ENCODE results near the gene IQGAP1. TPM values are rescaled to one million over a fixed set of nuclear protein-coding genes. Genes with fewer than 3 reads are reported as not detected.

Gene IQGAP1
- total and polyA plus RNA-seq, 9 of the 15 experiments (the other 6 are each of a cell fraction or from before 2014, with no cell fraction given): 37.6 to 143 (median 77.7) TPM

- no peak overlapping the region for H2AFZ ChIP-seq (ENCODE audit: low read depth, low read length)
- no TSS peak for BruUV-seq (replicated peaks)
- no peaks in the 10 kb centered on the region for H3K9me1 ChIP-seq (ENCODE audit: control insufficient read depth, insufficient read depth, low read length)
- no peak overlapping the region for H3K9ac ChIP-seq (ENCODE audit: insufficient read depth in 1 of 2, low read depth in 2 of 2, low read length in 2 of 2)
- no peak overlapping the region for H3K4me2 ChIP-seq (ENCODE audit: insufficient read depth, low read length)
- peaks cover 0 to 8% of the 10 kb centered on the region in 2 experiments; a peak in 3 of 5 replicates for H3K4me1 ChIP-seq (replicated peaks in 1 of 2; ENCODE audit: control insufficient read depth in 2 of 2, insufficient read depth in 2 of 2, low read length in 2 of 2)
- no peaks in the 10 kb centered on the region for H3K36me3 ChIP-seq (ENCODE audit: control insufficient read depth, insufficient read depth, low read length)
- intact Hi-C loops (cut with micrococcal nuclease): no loop called here
- H3K9me3 ChIP-seq (replicated peaks; ENCODE audit: control insufficient read depth, insufficient read depth, low read depth, low read length): no peaks in the 10 kb centered on the region
- ChIA-PET CTCF (ENCODE audit: low intra/inter-chr PET ratio) (no interaction called here), POLR2A (interaction anchor here (0.6 kb wide), 1 partner anchor 115 kb away, joined by 3 read pairs; no protein-coding TSS in a partner anchor)
- no peak for DNase-seq (ENCODE audit: extremely low read depth in 1 of 4, low spot score in 3 of 4)
- no peak for FAIRE-seq
- ATAC-seq: no peak
- H3K27me3 ChIP-seq (ENCODE audit: control insufficient read depth in 2 of 2, insufficient read depth in 2 of 2, low read length in 2 of 2): no peaks in the 10 kb centered on the region
- in situ Hi-C loops (cut with MboI): no loop called here
- H4K20me1 ChIP-seq (replicated peaks; ENCODE audit: control insufficient read depth, insufficient read depth, low read length): no peaks in the 10 kb centered on the region
- H3K27ac ChIP-seq (ENCODE audit: extremely low read depth, low read depth, low read length): no peak overlapping the region
- no peak for TF ChIP-seq SRSF9 (IDR thresholded peaks at IDR 0.05; ENCODE audit: borderline replicate concordance, low read depth, low read length)
- no peak for TF ChIP-seq L3MBTL2 (IDR thresholded peaks at IDR 0.05)
- peaks cover 28% of the 10 kb centered on the region for H3K79me2 ChIP-seq (ENCODE audit: control insufficient read depth, insufficient read depth, low read length)
- no peak overlapping the region for H3K4me3 ChIP-seq
- WGBS (ENCODE audit: insufficient coverage, low coverage, missing lambda C conversion rate): 50% methylated on average over 2 of the region's 2 CpGs
Measured at GRCh38 chr15:90422043-90422442, 34.0 kb downstream of the IQGAP1 start.

- no peaks in the 10 kb centered on the region for H4K20me1 ChIP-seq (replicated peaks; ENCODE audit: control insufficient read depth, insufficient read depth, low read length)
- H3K36me3 ChIP-seq (ENCODE audit: control insufficient read depth, insufficient read depth, low read length): no peaks in the 10 kb centered on the region
- H3K9me3 ChIP-seq (replicated peaks; ENCODE audit: control insufficient read depth, insufficient read depth, low read depth, low read length): no peaks in the 10 kb centered on the region
- peaks cover 28% of the 10 kb centered on the region for H3K79me2 ChIP-seq (ENCODE audit: control insufficient read depth, insufficient read depth, low read length)
- ATAC-seq: no peak
- H3K9me1 ChIP-seq (ENCODE audit: control insufficient read depth, insufficient read depth, low read length): no peaks in the 10 kb centered on the region
- CTCF ChIA-PET (ENCODE audit: low intra/inter-chr PET ratio): no interaction called here
- POLR2A ChIA-PET: interaction anchor here (0.6 to 1.5 kb wide), 2 partner anchors 24 to 65 kb away, joined by 3 to 4 read pairs; no protein-coding TSS in a partner anchor
- FAIRE-seq: no peak
- no peak overlapping the region for H3K4me3 ChIP-seq
- H3K4me1 ChIP-seq (replicated peaks in 1 of 2; ENCODE audit: control insufficient read depth in 2 of 2, insufficient read depth in 2 of 2, low read length in 2 of 2): peaks cover 0 to 8% of the 10 kb centered on the region in 2 experiments; a peak in 3 of 5 replicates
- WGBS (ENCODE audit: insufficient coverage, low coverage, missing lambda C conversion rate): 34% methylated on average over 3 of the region's 3 CpGs
- intact Hi-C loops (cut with micrococcal nuclease): no loop called here
- no peak overlapping the region for H3K9ac ChIP-seq (ENCODE audit: insufficient read depth in 1 of 2, low read depth in 2 of 2, low read length in 2 of 2)
- in situ Hi-C loops (cut with MboI): no loop called here
- BruUV-seq (replicated peaks): no TSS peak
- no peak overlapping the region for H2AFZ ChIP-seq (ENCODE audit: low read depth, low read length)
- H3K4me2 ChIP-seq (ENCODE audit: insufficient read depth, low read length): no peak overlapping the region
- no peak overlapping the region for H3K27ac ChIP-seq (ENCODE audit: extremely low read depth, low read depth, low read length)
- no peaks in the 10 kb centered on the region for H3K27me3 ChIP-seq (ENCODE audit: control insufficient read depth in 2 of 2, insufficient read depth in 2 of 2, low read length in 2 of 2)
- no peak for DNase-seq (ENCODE audit: extremely low read depth in 1 of 4, low spot score in 3 of 4)
- TF ChIP-seq E2F3 (CRISPR knock-in tag; IDR thresholded peaks at IDR 0.05): no peak
- TF ChIP-seq MBD2 (IDR thresholded peaks at IDR 0.05; ENCODE audit: borderline replicate concordance, low read depth): no peak
- TF ChIP-seq NELFE (IDR thresholded peaks at IDR 0.05; ENCODE audit: insufficient read depth, insufficient read length): no peak
- no peak for TF ChIP-seq CBX3 (IDR thresholded peaks at IDR 0.05; ENCODE audit: borderline replicate concordance in 1 of 2, low read length in 2 of 2)
- no peak for TF ChIP-seq RFX7 (CRISPR knock-in tag; IDR thresholded peaks at IDR 0.05)
- no peak for TF ChIP-seq PYGO2 (tag; IDR thresholded peaks at IDR 0.05)
- no peak for TF ChIP-seq IRF1 (CRISPR knock-in tag; IDR thresholded peaks at IDR 0.05; ENCODE audit: borderline replicate concordance)
- no peak for TF ChIP-seq ZNF224 (CRISPR knock-in tag; IDR thresholded peaks at IDR 0.05)
- TF ChIP-seq MED1 (CRISPR knock-in tag; IDR thresholded peaks at IDR 0.05; ENCODE audit: borderline replicate concordance): no peak
- no peak for TF ChIP-seq THAP7 (CRISPR knock-in tag; IDR thresholded peaks at IDR 0.05)
- TF ChIP-seq POLR2G (IDR thresholded peaks at IDR 0.05; ENCODE audit: low read depth, low read length): no peak
Measured at GRCh38 chr15:90422936-90423335, 34.9 kb downstream of the IQGAP1 start.
